IMR-90 (cell line): ENCODE measurements around the gene OR6V1. TPM values are rescaled to one million over a fixed set of nuclear protein-coding genes. Genes with fewer than 3 reads are reported as not detected.

Source experiments
- ATAC-seq: fragments of 200-7000 bp; cut with Tn5 transposase; 2 replicates; pipeline ENCODE4 v1.9.1; 2020; ENCODE audit warnings: low read depth, mild to moderate bottlenecking, moderate library complexity
- BruUV-seq: library from RNA; stranded (reverse); fragments of 400-500 nt; replicated peaks from 2 replicates; lab custom pipeline; 2021; lab: Mats Ljungman, UMichigan
- CTCF ChIA-PET: fragments of 300-600 bp; formaldehyde crosslinking; extraction: SDS; loops from one replicate; lab custom pipeline; 2021; ENCODE audit warnings: antibody characterized with exemption; lab: Yijun Ruan, JAX
- POLR2A ChIA-PET: fragments of 300-600 bp; sonication (Branson Sonifier 250); formaldehyde crosslinking; loops from one replicate; lab custom pipeline; 2022; ENCODE audit warnings: antibody characterized with exemption; ENCODE audit not compliant: unreplicated experiment; lab: Charles Lee
- DNase-seq: peaks from one replicate; pipeline ENCODE4 v3.0.0; 2013
- H2AFZ ChIP-seq: replicated peaks from 2 replicates; pipeline ENCODE3; 2013; ENCODE audit warnings: low read length, mild to moderate bottlenecking; ENCODE audit not compliant: poor library complexity
- H2AK5ac ChIP-seq: 2 replicates; pipeline ENCODE4 v1.6.1; 2013; ENCODE audit warnings: low read depth, low read length, inconsistent platforms
- H2AK9ac ChIP-seq: replicated peaks from 2 replicates; pipeline ENCODE3; 2013; ENCODE audit warnings: mild to moderate bottlenecking, low read depth, low read length, moderate library complexity; ENCODE audit not compliant: poor library complexity
- H2BK120ac ChIP-seq: 2 replicates; pipeline ENCODE4 v1.6.1; 2013; ENCODE audit warnings: low read depth, low read length, inconsistent platforms
- H2BK15ac ChIP-seq: 3 replicates; pipeline ENCODE4 v1.6.1; 2013; ENCODE audit warnings: low read depth, low read length, inconsistent platforms
- H2BK20ac ChIP-seq: 2 replicates; pipeline ENCODE4 v1.6.1; 2013; ENCODE audit warnings: low read depth, mild to moderate bottlenecking, inconsistent platforms, low read length, moderate library complexity
- H2BK5ac ChIP-seq: 2 replicates; pipeline ENCODE4 v1.6.1; 2013; ENCODE audit warnings: mild to moderate bottlenecking, low read depth, low read length, inconsistent platforms; ENCODE audit not compliant: poor library complexity, severe bottlenecking
- H3K14ac ChIP-seq: replicated peaks from 2 replicates; pipeline ENCODE4 v1.6.1; 2013; ENCODE audit warnings: low read depth, low read length, inconsistent platforms
- H3K18ac ChIP-seq: 2 replicates; pipeline ENCODE4 v1.6.1; 2013; ENCODE audit warnings: low read depth, low read length, control low read depth
- H3K23ac ChIP-seq: 2 replicates; pipeline ENCODE4 v1.6.1; 2013; ENCODE audit warnings: low read depth, low read length, inconsistent platforms
- H3K27ac ChIP-seq: 2 replicates; pipeline ENCODE4 v1.5.1; 2013; ENCODE audit warnings: mild to moderate bottlenecking, control low read depth, low read length; ENCODE audit not compliant: insufficient read depth
- H3K27me3 ChIP-seq: 2 replicates; pipeline ENCODE4 v1.6.1; 2013; ENCODE audit warnings: low read length; ENCODE audit not compliant: control insufficient read depth, insufficient read depth
- H3K36me3 ChIP-seq: 2 replicates; pipeline ENCODE4 v1.6.1; 2013; ENCODE audit warnings: low read length, mixed read lengths; ENCODE audit not compliant: control insufficient read depth, insufficient read depth
- H3K4ac ChIP-seq: 2 replicates; pipeline ENCODE4 v1.6.1; 2013; ENCODE audit warnings: low read depth, low read length, inconsistent platforms
- H3K4me1 ChIP-seq: 2 replicates; pipeline ENCODE4 v1.6.1; 2013; ENCODE audit warnings: low read length, mixed read lengths; ENCODE audit not compliant: control insufficient read depth, insufficient read depth
- H3K4me2 ChIP-seq: 2 replicates; pipeline ENCODE4 v1.6.1; 2013; ENCODE audit warnings: low read depth, mild to moderate bottlenecking, control low read depth, low read length, moderate library complexity
- H3K4me3 ChIP-seq: 2 replicates; pipeline ENCODE4 v1.5.1; 2013; ENCODE audit warnings: low read depth, mild to moderate bottlenecking, control low read depth, low read length, moderate library complexity; ENCODE audit not compliant: insufficient read depth
- H3K56ac ChIP-seq: 2 replicates; pipeline ENCODE4 v1.6.1; 2013; ENCODE audit warnings: low read length, inconsistent platforms; ENCODE audit not compliant: insufficient read depth; ENCODE audit errors: extremely low read depth
- H3K79me1 ChIP-seq, 2 experiments: 2 replicates each; pipeline ENCODE4 v1.6.1; 2013; ENCODE audit warnings: low read length in 2 of 2, inconsistent platforms in 1 of 2, low read depth in 1 of 2
- H3K9ac ChIP-seq: 2 replicates; pipeline ENCODE4 v1.6.1; 2013; ENCODE audit warnings: low read depth, low read length, control low read depth
- H3K9me1 ChIP-seq: 2 replicates; pipeline ENCODE4 v1.6.1; 2013; ENCODE audit warnings: low read length, inconsistent platforms; ENCODE audit not compliant: insufficient read depth
- H3K9me3 ChIP-seq: 2 replicates; pipeline ENCODE4 v1.6.1; 2013; ENCODE audit warnings: low read length; ENCODE audit not compliant: control insufficient read depth, insufficient read depth
- H4K20me1 ChIP-seq: 2 replicates; pipeline ENCODE4 v1.6.1; 2013; ENCODE audit warnings: low read length, inconsistent platforms; ENCODE audit not compliant: insufficient read depth
- H4K5ac ChIP-seq: 2 replicates; pipeline ENCODE4 v1.6.1; 2013; ENCODE audit warnings: mild to moderate bottlenecking, low read depth, low read length, control low read depth
- H4K8ac ChIP-seq, 2 experiments: 2 replicates each; pipeline ENCODE4 v1.6.1; 2013; ENCODE audit warnings: low read depth in 2 of 2, low read length in 2 of 2, control low read depth in 1 of 2, inconsistent platforms in 1 of 2
- H4K91ac ChIP-seq: 2 replicates; pipeline ENCODE4 v1.6.1; 2013; ENCODE audit warnings: low read depth, low read length, inconsistent platforms; ENCODE audit not compliant: insufficient read depth
- CHD1 ChIP-seq: IDR thresholded peaks from 2 replicates; pipeline ENCODE4 v1.6.1; 2012; ENCODE audit warnings: low read depth, low read length, improper control_type of control experiment
- CTCF ChIP-seq: conservative IDR thresholded peaks from 2 replicates; pipeline ENCODE4 v1.5.1; 2012; ENCODE audit warnings: mild to moderate bottlenecking, low read depth, low read length, improper control_type of control experiment
- ELK1 ChIP-seq: fragments of 150-350 bp; IDR thresholded peaks from 2 replicates; pipeline ENCODE4 v1.6.1; 2016; ENCODE audit warnings: low read depth, mild to moderate bottlenecking, low read length, moderate library complexity, borderline replicate concordance
- MAFK ChIP-seq: IDR thresholded peaks from 2 replicates; pipeline ENCODE4 v1.6.1; 2012; ENCODE audit warnings: low read depth, low read length, improper control_type of control experiment
- MAZ ChIP-seq: IDR thresholded peaks from 2 replicates; pipeline ENCODE4 v1.6.1; 2012; ENCODE audit warnings: low read depth, mild to moderate bottlenecking, low read length, improper control_type of control experiment, moderate library complexity, borderline replicate concordance
- MXI1 ChIP-seq: IDR thresholded peaks from 2 replicates; pipeline ENCODE4 v1.6.1; 2012; ENCODE audit warnings: low read depth, mild to moderate bottlenecking, low read length, moderate library complexity, borderline replicate concordance
- NFE2L2 ChIP-seq: fragments of 150-350 bp; IDR thresholded peaks from 2 replicates; pipeline ENCODE4 v1.6.1; 2016; ENCODE audit warnings: low read depth, mild to moderate bottlenecking, low read length
- RAD21 ChIP-seq: IDR thresholded peaks from 2 replicates; pipeline ENCODE4 v1.6.1; 2012; ENCODE audit warnings: low read length, improper control_type of control experiment
- SMC3 ChIP-seq: fragments of 150-350 bp; IDR thresholded peaks from 2 replicates; pipeline ENCODE4 v1.6.1; 2016; ENCODE audit warnings: low read depth, mild to moderate bottlenecking, antibody characterized with exemption, low read length, moderate library complexity
- USF2 ChIP-seq: fragments of 150-350 bp; IDR thresholded peaks from 2 replicates; pipeline ENCODE4 v1.6.1; 2017; ENCODE audit warnings: mild to moderate bottlenecking, antibody characterized with exemption, low read length, low read depth
- WGBS, 2 experiments: methylation state at CpG; one replicate each; pipeline versions ENCODE4 v1.1.5 to v1.1.7; 2013; ENCODE audit warnings: missing lambda C conversion rate in 2 of 2; ENCODE audit not compliant: insufficient read length in 1 of 2; ENCODE audit errors: extremely low coverage in 2 of 2; 5-methylcytosine and 5-hydroxymethylcytosine counted together
- dilution Hi-C: fragments of 300-500 bp; cut with HindIII; formaldehyde crosslinking; loops from one replicate; pipeline ENCODE4 v1.14.3; 2018; ENCODE audit warnings: low sequenced_read_pairs; ENCODE audit not compliant: unreplicated experiment
- in situ Hi-C: fragments of 300-500 bp; cut with MboI; formaldehyde crosslinking; loops from 3 replicates; pipeline ENCODE4 v1.14.3; 2019; ENCODE audit warnings: low sequenced_read_pairs, inconsistent platforms, mixed read lengths
- intact Hi-C: fragments of 100-400 bp; cut with micrococcal nuclease; formaldehyde crosslinking; loops from 2 replicates; pipeline ENCODE4 v1.10.0; 2022
- polyA plus RNA-seq, 3 experiments: library from polyadenylated mRNA; depleted of rRNA; stranded (reverse); fragments of >200 nt; gene quantifications; 2 replicates each; pipeline ENCODE4 v1.2.3, GENCODE V29; 2012; ENCODE audit warnings: low replicate concordance in 1 of 3
- total RNA-seq: library from RNA; depleted of rRNA; stranded (reverse); fragments of >200 nt; gene quantifications from 2 replicates; pipeline ENCODE4 v1.2.3, GENCODE V29; 2012

The OR6V1 gene
- total and polyA plus RNA-seq, 2 of the 4 experiments (the other 2 are of a cell fraction): not detected

GRCh38 chr7:143068446-143068845 is 16.3 kb downstream of the OR6V1 start:
- H3K56ac ChIP-seq: no peak overlapping the region
- H3K4ac ChIP-seq: no peak overlapping the region
- CTCF ChIA-PET: no interaction called here
- H2AK9ac ChIP-seq: no peak overlapping the region
- in situ Hi-C loops (no loop called here), dilution Hi-C loops (no loop called here), intact Hi-C loops (no loop called here)
- no peak overlapping the region for H3K4me3 ChIP-seq
- no peak overlapping the region for H2BK20ac ChIP-seq
- no peak overlapping the region for H3K14ac ChIP-seq
- no peak overlapping the region for H2BK15ac ChIP-seq
- no peak for DNase-seq
- H4K5ac ChIP-seq: no peak overlapping the region
- no peak overlapping the region for H3K18ac ChIP-seq
- H3K36me3 ChIP-seq: no peaks in the 10 kb centered on the region
- no peak overlapping the region for H2AK5ac ChIP-seq
- no peaks in the 10 kb centered on the region for H4K20me1 ChIP-seq
- no peaks in the 10 kb centered on the region for H3K9me1 ChIP-seq
- no peak for ATAC-seq
- peaks cover 11% of the 10 kb centered on the region for H3K9me3 ChIP-seq
- POLR2A ChIA-PET: no interaction called here
- H3K4me2 ChIP-seq: no peak overlapping the region
- H3K23ac ChIP-seq: no peak overlapping the region
- no peaks in the 10 kb centered on the region for H3K27me3 ChIP-seq
- no peak overlapping the region for H4K91ac ChIP-seq
- WGBS, 2 experiments: 40% methylated on average over 1 of the region's 2 CpGs; no CpG with 5 or more reads in 1 of the 2 experiments
- no peaks in the 10 kb centered on the region for H3K79me1 ChIP-seq
- no peak for TF ChIP-seq MXI1
- TF ChIP-seq ELK1: no peak
- TF ChIP-seq RAD21: no peak
- no peak for TF ChIP-seq CHD1
- no peak for TF ChIP-seq CTCF
- TF ChIP-seq MAFK: no peak
- TF ChIP-seq USF2: no peak
- no peak for TF ChIP-seq NFE2L2
- no peak for TF ChIP-seq MAZ
- no peak for TF ChIP-seq SMC3
- no peak overlapping the region for H2AFZ ChIP-seq
- H3K27ac ChIP-seq: no peak overlapping the region
- BruUV-seq: no TSS peak
- no peak overlapping the region for H4K8ac ChIP-seq
- no peak overlapping the region for H2BK5ac ChIP-seq
- H3K9ac ChIP-seq: no peak overlapping the region
- H2BK120ac ChIP-seq: no peak overlapping the region
- H3K4me1 ChIP-seq: no peaks in the 10 kb centered on the region
